Mesenchymal stem cell (in vitro differentiated cells and primary cell): ENCODE data around the gene SCGB1D1. TPM values are rescaled to one million over a fixed set of nuclear protein-coding genes. Genes with fewer than 3 reads are reported as not detected.

Experiments used
- DNase-seq: peaks from one replicate; pipeline ENCODE4 v3.0.0-alpha.2; 2013
- H2AFZ ChIP-seq: one replicate; pipeline ENCODE4 v1.6.1; 2013; ENCODE audit warnings: low read depth, mild to moderate bottlenecking, control low read depth, inconsistent platforms, low read length, moderate library complexity
- H2AK5ac ChIP-seq: 2 replicates; pipeline ENCODE4 v1.6.1; 2013; ENCODE audit warnings: low read length, moderate library complexity, mild to moderate bottlenecking, inconsistent platforms; ENCODE audit not compliant: severe bottlenecking
- H2BK120ac ChIP-seq: one replicate; pipeline ENCODE4 v1.6.1; 2013; ENCODE audit warnings: low read depth, mild to moderate bottlenecking, inconsistent platforms, low read length, moderate library complexity
- H2BK12ac ChIP-seq, 2 experiments: one replicate each; pipeline ENCODE4 v1.6.1; 2013; ENCODE audit warnings: inconsistent platforms in 2 of 2, low read length in 2 of 2, mild to moderate bottlenecking in 2 of 2, moderate library complexity in 2 of 2, control low read depth in 1 of 2
- H2BK15ac ChIP-seq: one replicate; pipeline ENCODE4 v1.6.1; 2013; ENCODE audit warnings: mild to moderate bottlenecking, low read depth, inconsistent platforms; ENCODE audit not compliant: poor library complexity, severe bottlenecking
- H2BK5ac ChIP-seq: 2 replicates; pipeline ENCODE4 v1.6.1; 2013; ENCODE audit warnings: low read depth, mild to moderate bottlenecking, low read length, control low read depth, inconsistent platforms; ENCODE audit not compliant: poor library complexity, severe bottlenecking
- H3K14ac ChIP-seq, 2 experiments: one replicate each; pipeline ENCODE4 v1.6.1; 2013; ENCODE audit warnings: inconsistent platforms in 2 of 2, low read length in 2 of 2, control low read depth in 1 of 2, mild to moderate bottlenecking in 1 of 2, moderate library complexity in 1 of 2
- H3K18ac ChIP-seq, 2 experiments: one replicate each; pipeline ENCODE4 v1.6.1; 2013; ENCODE audit warnings: inconsistent platforms in 2 of 2, low read length in 2 of 2, control low read depth in 1 of 2, low read depth in 1 of 2, mild to moderate bottlenecking in 1 of 2
- H3K23ac ChIP-seq, 2 experiments: one replicate each; pipeline ENCODE4 v1.6.1; 2013; ENCODE audit warnings: inconsistent platforms in 2 of 2, low read length in 2 of 2, mild to moderate bottlenecking in 2 of 2, moderate library complexity in 2 of 2, control low read depth in 1 of 2
- H3K27ac ChIP-seq: 2 replicates; pipeline ENCODE4 v1.5.1; 2013; ENCODE audit warnings: mild to moderate bottlenecking, moderate library complexity, low read length, control low read depth, inconsistent platforms; ENCODE audit not compliant: poor library complexity, severe bottlenecking
- H3K27me3 ChIP-seq, 2 experiments: 2 replicates each; pipeline versions ENCODE4 v1.6.1 to v1.7.0; 2013; ENCODE audit warnings: low read length in 2 of 2, mild to moderate bottlenecking in 2 of 2, moderate library complexity in 2 of 2, control low read depth in 1 of 2, inconsistent platforms in 1 of 2; ENCODE audit not compliant: control insufficient read depth in 1 of 2, insufficient read depth in 1 of 2
- H3K36me3 ChIP-seq, 2 experiments: 2 replicates each; pipeline versions ENCODE4 v1.6.1 to v1.7.0; 2013; ENCODE audit warnings: low read length in 2 of 2, control low read depth in 1 of 2, inconsistent platforms in 1 of 2, low read depth in 1 of 2, mild to moderate bottlenecking in 1 of 2; ENCODE audit not compliant: insufficient read depth in 2 of 2, control insufficient read depth in 1 of 2
- H3K4ac ChIP-seq, 2 experiments: one replicate each; pipeline ENCODE4 v1.6.1; 2013; ENCODE audit warnings: inconsistent platforms in 2 of 2, low read length in 2 of 2, mild to moderate bottlenecking in 2 of 2, moderate library complexity in 2 of 2, control low read depth in 1 of 2, low read depth in 1 of 2
- H3K4me1 ChIP-seq: 2 replicates; pipeline ENCODE4 v1.6.1; 2013; ENCODE audit warnings: low read depth, low read length, control low read depth; ENCODE audit not compliant: control insufficient read depth, insufficient read depth
- H3K4me2 ChIP-seq: 2 replicates; pipeline ENCODE4 v1.6.1; 2013; ENCODE audit warnings: low read length, mild to moderate bottlenecking, inconsistent platforms; ENCODE audit not compliant: poor library complexity, severe bottlenecking
- H3K4me3 ChIP-seq, 2 experiments: 2 replicates each; pipeline versions ENCODE4 v1.5.1 to v1.7.0; 2013; ENCODE audit warnings: low read length in 2 of 2, mild to moderate bottlenecking in 2 of 2, control low read depth in 1 of 2, low read depth in 1 of 2; ENCODE audit not compliant: insufficient read depth in 1 of 2
- H3K79me1 ChIP-seq: replicated peaks from 2 replicates; pipeline ENCODE4 v1.6.1; 2013; ENCODE audit warnings: mild to moderate bottlenecking, control low read depth, low read length, inconsistent platforms; ENCODE audit not compliant: poor library complexity, severe bottlenecking
- H3K9ac ChIP-seq: 2 replicates; pipeline ENCODE4 v1.7.0; 2013; ENCODE audit warnings: mild to moderate bottlenecking, low read length, moderate library complexity
- H3K9me3 ChIP-seq: 2 replicates; pipeline ENCODE4 v1.7.0; 2013; ENCODE audit warnings: mild to moderate bottlenecking, low read length; ENCODE audit not compliant: control insufficient read depth
- H4K8ac ChIP-seq: one replicate; pipeline ENCODE4 v1.6.1; 2013; ENCODE audit warnings: inconsistent platforms, mild to moderate bottlenecking, low read length, moderate library complexity
- H4K91ac ChIP-seq: one replicate; pipeline ENCODE4 v1.6.1; 2013; ENCODE audit warnings: mild to moderate bottlenecking, low read length, inconsistent platforms
- WGBS: methylation state at CpG from one replicate; pipeline ENCODE4 v1.1.7; 2013; ENCODE audit warnings: mixed read lengths; 5-methylcytosine and 5-hydroxymethylcytosine counted together
- polyA plus RNA-seq, 2 experiments: library from polyadenylated mRNA; stranded (reverse); fragments of 200-250 nt; gene quantifications; one replicate each; pipeline ENCODE4 v1.2.3, GENCODE V29; 2013

The SCGB1D1 gene, protein sequence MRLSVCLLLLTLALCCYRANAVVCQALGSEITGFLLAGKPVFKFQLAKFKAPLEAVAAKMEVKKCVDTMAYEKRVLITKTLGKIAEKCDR
- polyA plus RNA-seq (2013, experiment 1 of 2): not detected
- not detected for polyA plus RNA-seq (2013, experiment 2 of 2)

- H4K91ac ChIP-seq: no peak within 1 kb of the TSS
- H2AK5ac ChIP-seq: no peak within 1 kb of the TSS
- H3K4me2 ChIP-seq: no peak within 1 kb of the TSS
- peaks cover 43 to 69% of the 10 kb centered on the region in 2 experiments for H3K27me3 ChIP-seq
- 63% methylated on average over 9 of the region's 9 CpGs for WGBS
- no peak within 1 kb of the TSS for H3K4ac ChIP-seq
- no peak within 1 kb of the TSS for H3K18ac ChIP-seq
- no peaks in the 10 kb centered on the region for H3K9me3 ChIP-seq
- no peak within 1 kb of the TSS for H2BK120ac ChIP-seq
- H4K8ac ChIP-seq: no peak within 1 kb of the TSS
- H3K4me1 ChIP-seq: no peaks in the 10 kb centered on the region
- H3K36me3 ChIP-seq: no peaks in the 10 kb centered on the region
- H3K23ac ChIP-seq: no peak within 1 kb of the TSS
- H2BK15ac ChIP-seq: no peak within 1 kb of the TSS
- H3K9ac ChIP-seq: no peak within 1 kb of the TSS
- H3K4me3 ChIP-seq: no peak within 1 kb of the TSS
- H2BK12ac ChIP-seq: no peak within 1 kb of the TSS
- H3K27ac ChIP-seq: no peak within 1 kb of the TSS
- no peak for DNase-seq
- H3K79me1 ChIP-seq: no peaks in the 10 kb centered on the region
- H3K14ac ChIP-seq: no peak within 1 kb of the TSS
- H2AFZ ChIP-seq: no peak within 1 kb of the TSS
- no peak within 1 kb of the TSS for H2BK5ac ChIP-seq
These were observed at the start of gene SCGB1D1 for GRCh38 chr11:62190011-62190410. TSS of gene SCGB1D1 (plus strand) at chr11:62190216. CDS start at chr11:62190285, 69 bp downstream.

DNA sequence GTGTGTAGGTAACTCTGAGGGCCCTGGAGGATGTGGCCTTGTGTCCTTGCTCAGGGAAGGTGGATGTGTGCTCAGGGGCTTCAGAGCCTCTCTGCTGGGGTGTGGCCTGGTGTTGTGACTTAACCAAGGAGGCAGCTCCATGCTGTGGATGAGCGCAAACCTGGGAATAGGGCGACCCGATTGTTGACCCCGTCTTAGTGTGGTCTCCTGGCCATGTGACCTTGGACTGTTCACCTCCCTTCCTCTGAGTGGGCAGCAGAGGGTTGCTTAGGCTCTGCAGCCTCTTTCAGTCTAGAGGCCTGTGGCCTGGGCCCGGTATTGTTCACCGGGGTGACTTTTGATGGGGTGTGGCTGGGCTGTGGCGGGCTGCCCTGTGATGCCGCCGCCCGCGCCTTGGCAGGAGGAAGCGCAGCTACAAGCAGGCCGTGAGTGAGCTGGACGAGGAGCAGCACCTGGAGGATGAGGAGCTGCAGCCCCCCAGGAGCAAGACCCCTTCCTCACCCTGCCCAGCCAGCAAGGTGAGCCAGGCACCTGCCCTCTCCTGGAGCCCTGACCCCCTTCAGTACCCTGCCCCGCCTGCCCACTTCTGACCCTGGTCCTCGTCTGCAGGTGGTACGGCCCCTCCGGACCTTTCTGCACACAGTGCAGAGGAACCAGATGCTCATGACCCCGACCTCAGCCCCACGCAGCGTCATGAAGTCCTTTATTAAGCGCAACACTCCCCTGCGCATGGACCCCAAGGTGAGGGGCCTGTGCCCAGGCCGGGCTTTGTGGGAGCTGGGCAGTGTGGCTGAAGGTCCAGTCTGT, 49.5 kb upstream of the SCGB1D1 start:
- Histone ChIP-seq H3K4me2 (no peak overlapping the region), H3K18ac (no peak overlapping the region), H3K23ac (no peak overlapping the region), H3K79me1 (peaks cover 56% of the 10 kb centered on the region), H3K27me3 (no peaks in the 10 kb centered on the region), H4K8ac (no peak overlapping the region), H3K9me3 (no peaks in the 10 kb centered on the region), H3K4ac (no peak overlapping the region), H3K14ac (no peak overlapping the region), H3K4me3 (no peak overlapping the region), H3K36me3 (peaks cover 62 to 67% of the 10 kb centered on the region in 2 experiments), H2BK12ac (no peak overlapping the region), H2AK5ac (no peak overlapping the region), H3K9ac (no peak overlapping the region), H2BK15ac (no peak overlapping the region), H2AFZ (no peak overlapping the region), H3K4me1 (no peaks in the 10 kb centered on the region), H4K91ac (no peak overlapping the region), H3K27ac (no peak overlapping the region), H2BK5ac (no peak overlapping the region), H2BK120ac (no peak overlapping the region)
- 97% methylated on average over 20 of the region's 24 CpGs for WGBS
- no peak for DNase-seq

- Histone ChIP-seq H3K27ac (no peak overlapping the region), H3K79me1 (peaks cover 58% of the 10 kb centered on the region), H3K18ac (no peak overlapping the region), H2BK12ac (no peak overlapping the region), H2AK5ac (no peak overlapping the region), H4K8ac (no peak overlapping the region), H2BK5ac (no peak overlapping the region), H2BK120ac (no peak overlapping the region), H4K91ac (no peak overlapping the region), H3K14ac (no peak overlapping the region), H3K27me3 (no peaks in the 10 kb centered on the region), H3K36me3 (peaks cover 70 to 75% of the 10 kb centered on the region in 2 experiments), H2AFZ (no peak overlapping the region), H3K9me3 (no peaks in the 10 kb centered on the region), H3K23ac (no peak overlapping the region), H3K4me2 (no peak overlapping the region), H2BK15ac (no peak overlapping the region), H3K9ac (no peak overlapping the region), H3K4me1 (no peaks in the 10 kb centered on the region), H3K4me3 (no peak overlapping the region), H3K4ac (no peak overlapping the region)
- DNase-seq: no peak
- WGBS: 92% methylated on average over 20 of the region's 22 CpGs
These were observed 48.6 kb upstream of the SCGB1D1 start for GRCh38 chr11:62141111-62142042.

- WGBS: 98% methylated on average over 4 of the region's 4 CpGs
These were observed 48.0 kb upstream of the SCGB1D1 start for GRCh38 chr11:62142043-62142375.

More at GRCh38 chr11:62142043-62142375, 48.0 kb upstream of the SCGB1D1 start:
- Histone ChIP-seq H3K4me3 (no peak overlapping the region), H3K18ac (no peak overlapping the region), H2BK120ac (no peak overlapping the region), H2AK5ac (no peak overlapping the region), H3K36me3 (peaks cover 76 to 82% of the 10 kb centered on the region in 2 experiments), H3K9ac (no peak overlapping the region), H2BK5ac (no peak overlapping the region), H3K4me1 (no peaks in the 10 kb centered on the region), H3K79me1 (peaks cover 53% of the 10 kb centered on the region), H2AFZ (no peak overlapping the region), H4K91ac (no peak overlapping the region), H3K4me2 (no peak overlapping the region), H3K27me3 (no peaks in the 10 kb centered on the region), H4K8ac (no peak overlapping the region), H3K23ac (no peak overlapping the region), H3K4ac (no peak overlapping the region), H3K27ac (no peak overlapping the region), H3K14ac (no peak overlapping the region), H3K9me3 (no peaks in the 10 kb centered on the region), H2BK15ac (no peak overlapping the region), H2BK12ac (no peak overlapping the region)
- DNase-seq: no peak
